Right hindlimb (tissue), 1 donor: Measurements from ENCODE around the gene RAP1B.

ENCODE experiments used
- DNase-seq: peaks from one replicate; pipeline ENCODE4 v3.0.0-alpha.2; 2018

Gene RAP1B

DNA sequence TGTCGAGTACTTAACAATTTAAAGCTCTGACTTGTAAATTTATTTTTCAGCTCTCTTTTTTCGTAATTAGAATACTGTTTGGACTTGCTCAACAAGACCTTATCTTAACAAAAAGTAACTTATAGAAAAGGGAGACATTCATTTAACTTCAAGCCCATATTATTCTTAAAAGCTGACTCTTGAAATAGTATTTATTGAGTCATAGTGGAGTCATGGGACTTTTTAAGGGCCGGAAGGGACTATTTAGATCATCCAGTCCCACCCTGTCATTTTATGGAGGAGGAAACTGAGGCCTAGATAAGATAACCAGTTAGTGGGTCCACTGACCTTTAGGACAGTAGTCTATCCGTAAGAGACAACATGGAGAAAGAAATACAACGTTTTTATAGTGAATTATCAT, 1.5 kb downstream of the RAP1B start:
- no peak for DNase-seq

DNA sequence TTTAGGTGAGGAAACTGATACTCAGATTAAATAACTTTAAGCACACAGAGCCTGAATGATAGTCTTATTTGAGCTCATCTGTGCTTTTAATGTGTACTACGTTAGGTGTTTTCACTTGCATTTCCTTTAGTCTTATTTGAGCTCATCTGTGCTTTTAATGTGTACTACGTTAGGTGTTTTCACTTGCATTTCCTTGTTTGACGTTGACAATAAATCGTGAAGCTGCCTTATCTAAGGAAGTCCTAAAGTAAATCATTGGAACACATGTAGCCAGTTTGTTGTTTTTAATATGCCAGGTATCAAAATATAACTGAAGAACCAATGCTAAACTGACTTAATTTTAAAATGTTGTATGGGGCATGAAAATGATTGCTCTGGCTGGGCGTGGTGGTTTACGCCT, 2.0 kb downstream of the RAP1B start:
- DNase-seq = no peak

DNA sequence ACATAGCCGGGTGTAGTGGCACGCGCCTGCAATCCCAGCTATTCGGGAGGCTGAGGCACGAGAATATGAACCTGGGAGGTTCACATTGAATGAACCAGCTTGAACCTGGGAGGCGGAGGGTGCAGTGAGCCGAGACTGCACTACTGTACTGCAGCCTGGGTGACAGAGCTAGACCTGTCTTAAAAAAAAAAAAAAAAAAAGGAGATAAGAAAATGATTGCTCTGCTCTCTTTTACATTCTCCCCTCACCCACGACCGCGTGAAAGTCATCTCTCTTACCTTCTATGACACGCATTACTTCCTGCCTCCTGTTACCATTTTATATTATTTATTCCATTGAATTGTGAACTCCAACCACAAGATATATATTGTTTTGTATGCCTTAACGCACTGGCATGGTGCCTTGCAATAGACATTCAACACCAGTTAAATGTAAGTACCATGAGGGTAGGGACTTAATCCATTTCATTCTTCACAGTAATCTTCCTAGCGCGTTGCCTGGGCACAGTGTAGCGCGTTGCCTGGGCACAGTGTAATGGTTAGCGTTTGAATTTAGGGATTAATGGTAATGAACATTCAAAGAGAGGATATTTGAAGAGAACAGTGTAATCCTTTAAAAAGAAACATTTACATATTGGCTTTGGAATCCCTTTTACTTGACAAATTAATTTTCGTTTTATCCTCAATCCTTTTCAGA, 2.7 kb downstream of the RAP1B start:
- DNase-seq = no peak

DNA sequence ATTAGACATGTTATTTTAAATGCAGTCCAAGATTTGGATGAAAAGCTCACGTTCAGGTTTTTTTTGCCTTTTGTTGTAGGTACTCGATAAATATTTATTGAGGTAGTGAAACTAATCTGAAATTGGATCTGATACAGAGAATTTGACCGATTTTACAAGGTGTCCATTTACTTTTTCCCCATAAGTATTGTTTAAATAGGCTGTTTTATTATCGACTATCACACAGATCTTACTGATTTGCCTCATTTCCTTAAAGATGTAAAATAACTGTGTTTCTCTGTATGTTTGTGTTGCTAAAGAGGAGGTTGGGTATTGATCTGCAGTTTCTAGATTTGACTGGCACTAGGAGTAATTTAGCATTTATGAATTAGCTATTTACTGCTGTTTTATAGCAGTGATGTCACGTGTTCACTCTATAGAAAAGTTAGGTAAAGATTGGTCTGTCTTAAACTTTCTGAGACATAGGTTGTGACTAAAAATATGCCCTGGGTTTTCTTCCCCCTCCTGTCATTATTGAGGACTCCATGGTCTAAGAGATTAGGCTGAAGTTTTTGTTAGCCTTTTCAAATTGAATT, 3.5 kb downstream of the RAP1B start:
- no peak for DNase-seq

DNA sequence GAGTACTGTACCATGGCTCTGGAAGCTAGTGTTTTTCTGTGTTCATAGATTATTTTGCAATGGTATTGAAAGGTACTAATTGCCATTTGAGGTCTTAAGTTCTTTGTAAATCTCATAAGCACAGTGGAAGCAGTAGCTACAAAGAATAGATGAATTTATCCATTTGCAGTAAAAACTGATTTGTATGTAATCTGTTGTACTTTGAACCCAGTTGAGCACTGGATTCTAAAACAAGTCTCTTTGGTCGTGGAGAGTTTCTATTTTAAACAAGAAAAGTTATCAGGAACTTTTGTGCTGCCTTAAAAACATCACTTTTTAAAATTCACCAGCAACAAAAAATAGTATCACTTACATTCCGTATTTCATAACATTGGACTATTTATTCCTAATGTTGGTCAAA, 4.1 kb downstream of the RAP1B start:
- no peak for DNase-seq

DNA sequence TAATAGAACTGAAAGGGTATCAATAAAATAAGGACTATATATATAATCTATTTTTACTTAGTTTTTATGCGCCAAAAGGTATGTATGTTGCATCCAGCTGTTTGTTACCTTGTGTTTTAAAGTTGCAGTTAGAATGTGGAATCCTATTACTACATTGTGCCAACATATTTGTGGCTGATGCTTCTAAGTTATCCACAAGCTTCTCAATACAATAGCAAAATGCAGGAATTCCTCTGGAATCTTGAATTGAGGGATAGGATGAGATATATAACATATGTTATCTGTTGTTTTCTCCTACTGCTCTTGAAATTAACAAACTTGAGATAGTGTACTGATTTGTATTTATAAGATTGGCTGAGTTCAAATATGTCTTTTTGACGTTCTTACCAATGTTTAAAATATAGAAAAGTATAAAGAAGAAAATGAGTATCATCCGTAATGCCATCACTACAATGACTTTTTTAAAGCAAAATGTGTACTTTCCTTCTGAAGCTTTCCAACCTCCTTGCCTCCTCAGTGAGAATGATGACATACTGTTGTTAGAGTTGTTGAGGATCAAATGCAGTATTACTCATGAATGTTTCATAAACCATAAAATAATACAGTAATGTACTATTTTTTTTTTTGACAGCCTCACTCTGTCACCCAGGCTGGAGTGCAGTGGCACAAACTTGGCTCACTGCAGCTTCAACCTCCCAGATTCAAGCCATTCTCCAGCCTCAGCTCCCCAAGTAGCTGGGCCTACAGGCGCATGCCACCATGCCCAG, 6.6 kb downstream of the RAP1B start:
- DNase-seq = no peak

DNA sequence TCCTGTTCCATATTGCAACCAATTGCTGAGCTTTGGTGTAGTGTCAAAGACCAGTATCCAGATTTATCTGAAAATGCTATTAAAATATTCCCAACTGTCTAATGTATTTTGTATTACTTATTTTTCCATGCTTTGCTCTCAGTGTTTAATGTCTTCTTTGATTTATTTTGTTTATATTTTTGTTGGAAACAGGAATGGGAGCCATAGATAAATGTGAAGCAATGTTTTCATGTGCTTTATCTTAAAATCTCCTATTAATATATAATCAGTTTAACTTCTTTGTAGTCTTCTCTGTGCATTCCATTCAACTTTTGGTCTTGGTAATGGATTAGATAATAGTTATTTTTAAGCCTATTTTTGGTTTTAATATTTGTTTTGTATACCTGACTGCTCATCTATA, 8.8 kb downstream of the RAP1B start:
- DNase-seq = no peak

DNA sequence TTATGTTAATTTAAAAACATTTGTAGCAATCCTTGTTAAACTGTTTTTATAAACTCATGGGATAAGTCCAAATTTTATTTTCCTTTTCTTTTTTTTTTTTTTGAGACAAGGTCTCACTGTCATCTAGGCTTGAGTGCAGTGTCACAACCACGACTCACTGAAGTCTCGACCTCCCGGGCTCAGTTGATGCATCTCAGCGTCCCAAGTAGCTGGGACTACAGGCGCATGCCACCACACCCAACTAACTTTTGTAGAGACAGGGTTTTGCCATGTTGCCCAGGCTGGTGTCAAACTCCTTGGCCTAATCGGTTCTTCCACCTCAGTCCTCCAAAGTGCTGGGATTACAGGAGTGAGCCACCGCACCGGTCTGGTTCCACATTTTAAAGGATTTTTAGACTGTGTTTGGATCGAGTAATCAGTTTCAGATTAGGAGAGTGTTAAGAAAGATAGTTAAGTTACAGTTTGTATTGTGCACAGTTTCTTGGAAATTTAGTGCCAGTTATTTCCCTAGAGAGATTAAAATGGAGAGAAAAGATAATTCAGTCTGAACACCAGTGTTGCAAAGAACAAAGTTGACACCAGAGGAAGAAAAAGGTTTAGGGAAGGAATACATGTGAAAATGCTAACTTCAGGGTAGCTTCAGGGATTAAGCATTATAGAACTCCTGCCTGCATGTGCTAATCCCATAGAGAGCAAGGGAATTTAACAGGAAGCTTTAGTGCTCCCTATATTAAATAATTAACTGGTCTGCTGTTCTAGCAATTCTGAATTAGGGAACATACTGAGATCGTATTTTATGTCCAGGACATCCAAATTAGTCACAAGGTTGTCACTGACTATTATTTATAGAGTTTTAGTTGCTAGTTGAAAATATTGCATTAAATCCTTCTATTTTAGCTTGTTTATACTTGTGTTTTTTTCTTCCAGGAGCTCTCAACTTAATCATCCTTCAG, 10.1 kb downstream of the RAP1B start:
- no peak for DNase-seq

DNA sequence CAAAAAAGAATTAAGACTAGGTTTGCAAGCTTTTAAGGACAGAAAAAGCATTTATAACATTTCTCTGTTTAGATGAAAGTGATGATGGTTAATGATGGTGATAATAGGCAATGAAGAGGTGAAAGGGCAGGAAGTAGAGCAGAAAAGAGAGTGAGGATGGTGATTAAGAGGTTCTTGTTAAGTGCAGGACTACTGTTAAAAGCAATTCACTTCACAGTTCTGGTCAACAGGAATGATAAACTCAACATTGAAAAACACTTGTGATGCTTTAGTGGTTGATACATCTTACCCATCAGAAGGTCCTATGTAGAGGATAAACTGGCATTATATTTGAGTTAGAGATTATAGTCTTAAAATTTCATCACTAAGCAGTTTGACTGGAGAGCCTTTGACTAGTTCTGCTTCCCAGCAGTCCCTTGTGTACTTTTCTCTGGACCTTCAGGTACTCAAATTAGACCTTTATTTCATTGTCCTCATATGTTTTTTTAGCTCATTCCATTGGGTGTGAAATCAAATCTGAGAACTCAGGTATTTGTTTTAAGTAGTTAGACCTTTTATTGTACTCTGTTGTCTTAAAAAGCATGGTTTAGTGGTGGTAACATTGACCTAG, 10.9 kb downstream of the RAP1B start:
- no peak for DNase-seq

DNA sequence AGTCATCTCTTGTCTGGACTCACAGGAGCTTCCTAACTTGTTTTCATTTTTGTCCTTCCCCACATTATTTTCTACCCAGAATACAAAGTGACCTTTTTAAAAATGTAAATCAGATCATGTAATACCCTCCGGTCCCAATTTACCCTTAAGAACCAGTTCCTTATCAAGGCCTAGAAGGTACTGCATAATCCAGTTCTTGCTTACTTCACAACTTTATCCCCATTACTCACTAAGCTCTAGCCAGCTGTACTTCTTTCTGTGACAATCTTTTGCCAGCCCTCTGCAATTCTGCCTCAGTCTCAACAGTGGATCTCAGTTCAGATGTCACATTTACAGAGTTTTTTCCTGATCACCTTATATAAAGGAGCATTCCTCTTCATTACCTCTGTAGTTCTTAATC, 11.6 kb downstream of the RAP1B start:
- no peak for DNase-seq

DNA sequence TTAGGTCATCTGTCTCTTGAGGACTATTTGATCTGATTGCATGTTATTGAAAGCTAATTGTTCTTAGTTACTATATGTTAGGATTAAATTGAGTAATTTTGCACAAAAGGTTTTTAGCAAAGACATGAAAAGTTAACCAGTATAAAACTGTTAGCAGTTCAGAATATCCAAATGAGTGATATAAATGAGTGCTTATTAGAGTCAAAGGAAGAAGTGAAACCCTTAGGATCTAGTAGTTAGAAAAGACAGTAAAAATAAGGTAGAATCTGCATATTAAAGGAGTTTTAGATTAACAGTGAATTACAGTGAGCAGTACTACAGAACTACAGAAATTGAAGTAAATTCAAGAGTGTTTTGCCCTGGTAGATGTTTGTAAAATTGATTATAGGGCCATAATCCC, 12.4 kb downstream of the RAP1B start:
- no peak for DNase-seq

DNA sequence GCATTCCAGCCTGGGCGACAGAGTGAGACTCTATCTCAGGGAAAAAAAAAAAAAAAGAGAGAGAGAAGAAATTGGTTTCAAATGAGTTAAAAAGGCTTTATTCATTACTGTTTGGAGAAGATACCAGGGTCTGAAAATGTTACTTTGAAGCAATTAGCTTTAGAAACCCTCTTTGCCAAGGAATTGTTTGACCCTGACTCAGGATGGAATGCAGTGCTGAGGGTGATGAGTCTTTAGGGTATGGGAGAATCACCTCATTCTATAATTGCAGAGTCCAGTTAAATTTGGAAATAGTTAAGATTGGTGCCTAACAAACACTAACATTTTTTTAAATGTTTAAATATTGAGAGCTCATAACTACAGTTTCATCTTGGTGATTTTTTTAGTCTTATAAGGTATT, 13.3 kb downstream of the RAP1B start:
- DNase-seq = no peak

DNA sequence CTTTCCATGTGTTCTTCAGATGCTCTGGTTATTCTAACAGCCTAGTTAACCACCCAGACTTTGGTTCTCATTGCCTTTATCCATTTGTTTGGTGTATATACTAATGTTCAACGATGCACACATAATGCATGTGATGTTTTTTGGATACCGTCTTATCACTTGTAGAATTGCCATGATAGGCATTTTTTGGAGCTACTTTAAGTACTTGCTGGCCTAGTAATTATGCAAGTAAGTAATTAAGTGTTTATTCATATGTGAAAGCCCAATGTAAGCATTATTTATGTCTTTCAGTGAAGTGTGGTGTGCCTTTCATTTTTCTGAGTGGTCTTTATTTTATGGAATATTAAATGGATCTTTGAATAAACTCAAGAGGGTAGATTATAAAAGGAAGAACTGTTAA, 14.2 kb downstream of the RAP1B start:
- DNase-seq = no peak

DNA sequence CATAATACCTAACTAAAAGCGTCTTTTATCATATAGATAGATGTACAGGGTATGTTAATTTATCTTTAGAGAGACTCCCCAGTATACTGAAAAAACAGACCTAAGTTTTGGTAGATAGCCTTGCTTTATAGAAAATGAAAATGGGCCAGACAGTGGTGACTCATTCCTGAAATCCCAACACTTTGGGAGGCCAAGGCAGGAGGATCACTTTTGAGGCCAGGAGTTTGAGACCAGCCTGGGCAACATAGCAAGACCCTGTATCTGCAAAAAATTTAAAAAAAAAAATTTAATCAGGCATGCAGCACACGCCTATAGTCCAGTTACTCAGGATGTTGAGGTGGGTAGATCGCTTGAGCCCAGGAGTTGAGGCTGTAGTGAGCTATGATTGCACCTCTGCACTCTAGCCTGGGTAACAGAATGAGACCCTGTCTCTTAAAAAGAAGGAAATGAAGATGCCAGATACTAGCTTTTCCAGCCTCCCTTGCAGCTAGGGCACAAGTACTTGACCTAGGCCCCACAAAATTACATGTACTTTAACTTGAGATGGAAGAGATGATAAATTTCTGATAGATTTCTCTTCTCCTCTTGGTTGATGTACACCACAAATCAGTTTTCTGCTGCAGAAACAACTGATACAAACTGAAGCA, 17.1 kb downstream of the RAP1B start:
- no peak for DNase-seq

DNA sequence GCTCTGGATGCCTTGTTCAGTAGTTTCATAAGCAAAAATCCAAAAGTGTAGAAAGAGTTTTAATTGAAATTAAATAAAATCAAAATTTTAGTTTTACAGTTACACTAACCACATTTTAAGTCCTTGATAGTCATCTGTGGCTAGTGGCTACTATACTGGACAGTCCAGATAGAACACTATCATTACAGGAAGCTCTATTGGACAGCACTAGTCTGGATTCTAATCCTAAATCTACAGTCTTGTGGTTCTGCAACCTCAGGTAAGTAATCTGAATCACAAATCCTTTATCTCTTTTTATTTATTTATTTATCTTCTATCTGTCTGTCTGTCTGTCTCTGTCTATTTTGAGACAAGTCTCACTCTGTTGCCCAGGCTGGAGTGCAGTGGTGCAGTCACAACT, 18.0 kb downstream of the RAP1B start:
- DNase-seq = no peak

DNA sequence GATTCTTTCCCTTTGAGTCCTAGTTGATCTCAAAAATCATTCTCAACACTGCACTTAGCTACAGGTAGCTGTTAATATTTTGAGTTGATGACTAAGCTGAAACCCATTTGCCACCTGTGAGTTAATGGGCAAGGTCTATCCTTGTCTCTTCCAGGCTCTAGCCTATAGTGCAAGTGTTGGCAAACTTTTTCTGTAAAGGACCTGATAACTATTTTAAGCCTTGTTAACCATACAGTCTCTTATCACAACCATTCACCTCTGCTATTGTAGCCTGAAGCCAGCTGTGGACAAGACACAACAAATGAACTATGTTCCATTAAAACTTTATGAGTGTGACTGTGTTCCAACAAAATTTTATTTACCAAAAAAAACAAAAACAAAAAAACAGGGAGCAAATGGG, 19.4 kb downstream of the RAP1B start:
- DNase-seq = no peak

DNA sequence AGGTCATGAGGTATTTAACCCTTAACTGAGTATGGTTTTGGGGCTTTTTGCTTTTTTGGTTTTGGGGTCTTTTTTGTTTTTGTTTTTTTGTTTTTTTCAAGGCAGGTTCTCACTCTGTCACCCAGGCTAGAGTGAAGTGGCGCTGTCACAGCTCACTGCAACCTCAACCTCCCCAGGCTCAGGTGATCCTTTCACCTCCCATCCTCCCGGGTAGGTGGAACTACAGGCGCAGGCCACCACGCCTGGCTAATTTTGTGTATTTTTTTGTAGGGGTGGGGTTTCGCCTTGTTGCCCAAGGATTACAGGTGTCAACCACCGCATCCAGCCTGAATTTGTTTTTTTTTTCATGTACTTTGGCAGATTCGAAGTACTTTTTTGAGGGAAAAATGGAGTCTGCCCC, 19.9 kb downstream of the RAP1B start:
- DNase-seq = no peak

DNA sequence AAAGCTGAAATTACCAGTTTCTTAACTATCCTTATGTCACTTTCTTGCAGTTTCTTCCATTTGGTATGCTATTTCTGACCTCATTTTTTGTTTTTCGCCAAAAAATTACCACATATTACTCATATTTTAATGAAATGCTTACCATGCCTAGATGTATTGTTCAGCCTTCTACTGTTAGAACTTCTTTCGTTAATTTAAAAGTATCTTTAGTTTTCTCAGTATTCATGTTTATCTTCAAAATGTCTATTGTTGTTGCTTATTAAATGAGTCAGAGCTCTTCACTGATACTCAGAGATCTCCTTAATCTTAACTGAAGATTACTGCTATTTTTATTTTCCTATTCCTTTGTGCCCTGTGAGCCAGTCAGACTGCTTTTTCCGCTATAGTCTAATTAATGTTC, 20.5 kb downstream of the RAP1B start:
- DNase-seq = no peak

DNA sequence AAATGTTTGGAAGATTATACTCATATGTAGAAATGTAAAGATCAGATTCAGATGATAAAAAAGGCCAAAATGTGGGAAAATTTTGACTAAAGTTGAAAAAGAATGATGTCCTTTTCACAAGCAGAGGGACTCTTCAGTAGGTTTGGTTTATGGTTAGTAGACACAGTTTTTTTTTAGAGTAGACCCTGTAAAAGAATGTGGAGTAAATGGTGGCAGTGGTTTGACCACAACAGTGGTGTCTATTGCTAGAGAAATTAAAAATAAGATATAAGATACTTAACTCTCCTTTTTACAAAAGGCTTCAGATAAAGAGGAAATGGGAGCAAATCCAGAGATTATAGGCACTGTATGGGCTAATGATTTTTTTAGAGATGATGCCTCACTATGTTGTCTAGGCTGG, 21.8 kb downstream of the RAP1B start:
- no peak for DNase-seq

DNA sequence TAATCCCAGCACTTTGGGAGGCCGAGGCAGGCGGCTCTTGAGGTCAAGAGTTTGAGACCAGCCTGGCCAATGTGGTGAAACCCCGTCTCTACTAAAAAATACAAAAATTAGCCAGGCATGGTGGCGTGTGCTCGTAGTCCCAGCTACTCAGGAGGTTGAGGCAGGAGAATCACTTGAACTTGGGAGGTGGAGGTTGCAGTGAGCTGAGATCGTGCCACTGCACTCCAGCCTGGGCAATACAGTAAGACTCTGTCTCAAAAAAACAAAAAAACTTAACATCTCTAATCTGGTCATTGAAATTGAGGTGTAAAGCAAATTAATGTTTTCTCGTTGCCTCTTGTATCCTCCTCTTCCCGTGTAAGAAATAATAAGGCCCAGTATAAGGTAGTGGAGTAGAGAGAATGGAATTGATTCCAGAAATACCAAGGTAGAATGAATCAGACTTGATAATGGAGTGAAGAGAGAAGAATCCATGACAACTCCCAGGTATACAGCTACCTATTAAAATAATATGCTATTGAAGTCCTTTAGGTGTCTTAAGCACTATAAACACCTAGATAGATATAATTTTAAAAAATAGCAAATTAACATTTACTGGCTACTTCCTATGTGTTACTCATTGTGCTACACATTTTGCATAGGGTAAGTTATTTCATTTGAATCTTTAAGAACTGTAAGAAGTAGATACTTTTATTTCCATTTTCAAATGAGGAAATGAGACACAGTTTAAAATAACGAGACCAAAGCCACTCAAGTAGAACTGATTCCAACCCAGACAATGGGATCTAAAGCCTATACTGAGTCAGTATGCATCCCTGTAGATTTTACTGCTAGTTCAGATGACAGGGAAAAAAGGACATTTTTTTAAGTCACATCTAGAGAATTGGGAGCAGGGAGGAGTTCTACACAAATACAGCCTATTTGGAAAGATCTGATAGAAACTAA, 23.2 kb downstream of the RAP1B start:
- DNase-seq = no peak

DNA sequence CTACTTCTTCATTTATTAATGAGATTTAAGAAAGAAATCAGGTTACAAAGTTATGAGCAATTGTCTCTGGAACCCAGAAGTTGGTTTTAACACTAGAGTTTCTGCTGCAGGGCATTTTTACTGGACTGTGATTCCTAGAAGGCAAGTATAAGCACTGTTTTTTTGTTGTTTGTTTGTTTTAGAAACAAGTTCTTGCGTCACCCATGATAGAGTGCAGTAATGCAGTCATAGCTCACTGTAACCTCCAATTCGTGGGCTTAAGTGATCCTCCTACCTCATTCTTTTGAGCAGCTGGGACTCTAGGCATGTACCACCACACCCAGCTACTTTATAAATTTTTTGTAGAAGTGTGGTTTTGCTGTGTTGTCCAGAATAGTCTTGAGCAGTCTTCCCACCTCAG, 25.6 kb downstream of the RAP1B start:
- DNase-seq = no peak
